ENCODE results near the gene IQCK.

DNA sequence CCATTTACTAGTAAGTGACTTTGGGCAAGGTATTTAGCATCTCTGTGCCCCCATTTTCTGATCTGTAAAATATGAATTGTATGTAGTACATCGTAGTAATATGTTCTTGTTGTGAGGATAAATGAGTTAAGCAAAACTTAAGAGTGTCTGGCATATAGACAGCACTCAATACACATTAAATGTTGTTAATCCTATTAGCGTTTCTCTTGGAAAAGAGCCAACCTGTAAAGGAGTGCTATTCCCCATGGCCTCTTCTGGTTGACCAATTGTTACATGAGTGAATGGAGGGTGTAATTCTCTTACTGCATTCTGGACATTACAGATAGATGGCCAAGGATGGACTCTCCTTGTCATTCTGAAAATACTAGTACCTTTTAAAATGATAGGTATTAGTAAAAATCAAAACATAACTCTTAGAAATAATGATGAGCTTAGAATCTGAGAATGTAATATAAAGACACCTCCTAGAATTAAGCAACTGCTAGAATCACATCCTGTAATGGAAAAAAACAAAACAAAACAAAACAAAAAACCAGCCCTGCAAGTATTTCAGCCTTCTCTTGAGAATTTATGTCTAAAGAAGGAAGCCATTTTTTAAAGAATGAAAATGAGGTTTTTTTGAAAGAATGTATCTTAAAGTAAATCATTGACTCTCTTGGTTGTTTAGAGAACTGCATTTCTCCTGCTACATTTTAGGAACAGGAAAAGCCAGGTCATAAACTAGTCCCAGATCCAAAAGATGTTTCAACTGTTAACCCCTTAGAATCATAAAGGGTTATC lies 30.5 kb downstream of the IQCK start:
- TF ChIP-seq POLR2A (IDR thresholded peaks at IDR 0.05) (no peak), POLR2AphosphoS5 (IDR thresholded peaks at IDR 0.05) (no peak)
- TF ChIP-seq, protein P1, sequence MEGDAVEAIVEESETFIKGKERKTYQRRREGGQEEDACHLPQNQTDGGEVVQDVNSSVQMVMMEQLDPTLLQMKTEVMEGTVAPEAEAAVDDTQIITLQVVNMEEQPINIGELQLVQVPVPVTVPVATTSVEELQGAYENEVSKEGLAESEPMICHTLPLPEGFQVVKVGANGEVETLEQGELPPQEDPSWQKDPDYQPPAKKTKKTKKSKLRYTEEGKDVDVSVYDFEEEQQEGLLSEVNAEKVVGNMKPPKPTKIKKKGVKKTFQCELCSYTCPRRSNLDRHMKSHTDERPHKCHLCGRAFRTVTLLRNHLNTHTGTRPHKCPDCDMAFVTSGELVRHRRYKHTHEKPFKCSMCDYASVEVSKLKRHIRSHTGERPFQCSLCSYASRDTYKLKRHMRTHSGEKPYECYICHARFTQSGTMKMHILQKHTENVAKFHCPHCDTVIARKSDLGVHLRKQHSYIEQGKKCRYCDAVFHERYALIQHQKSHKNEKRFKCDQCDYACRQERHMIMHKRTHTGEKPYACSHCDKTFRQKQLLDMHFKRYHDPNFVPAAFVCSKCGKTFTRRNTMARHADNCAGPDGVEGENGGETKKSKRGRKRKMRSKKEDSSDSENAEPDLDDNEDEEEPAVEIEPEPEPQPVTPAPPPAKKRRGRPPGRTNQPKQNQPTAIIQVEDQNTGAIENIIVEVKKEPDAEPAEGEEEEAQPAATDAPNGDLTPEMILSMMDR (IDR thresholded peaks at IDR 0.05): no peak
